AG09309 (cell line): ENCODE data around the gene ETV6.

Experiments
- DNase-seq: peaks from one replicate; pipeline ENCODE4 v3.0.0-alpha.2; 2010; ENCODE audit warnings: low read depth
- H3K4me3 ChIP-seq: 2 replicates; pipeline ENCODE4 v1.5.1; 2011; ENCODE audit warnings: mild to moderate bottlenecking, low read depth, low read length, moderate library complexity; ENCODE audit not compliant: control insufficient read depth
- CTCF ChIP-seq: IDR thresholded peaks from 2 replicates; pipeline ENCODE4 v1.5.1; 2011; ENCODE audit warnings: mild to moderate bottlenecking, low read depth, low read length, inconsistent platforms; ENCODE audit not compliant: insufficient read depth, control insufficient read depth; ENCODE audit errors: missing control alignments

The ETV6 gene

GRCh38 chr12:11656550-11656949 is 7.1 kb downstream of the ETV6 start:
- H3K4me3 ChIP-seq, result no peak overlapping the region
- no peak for DNase-seq
- TF ChIP-seq CTCF, result no peak

DNA sequence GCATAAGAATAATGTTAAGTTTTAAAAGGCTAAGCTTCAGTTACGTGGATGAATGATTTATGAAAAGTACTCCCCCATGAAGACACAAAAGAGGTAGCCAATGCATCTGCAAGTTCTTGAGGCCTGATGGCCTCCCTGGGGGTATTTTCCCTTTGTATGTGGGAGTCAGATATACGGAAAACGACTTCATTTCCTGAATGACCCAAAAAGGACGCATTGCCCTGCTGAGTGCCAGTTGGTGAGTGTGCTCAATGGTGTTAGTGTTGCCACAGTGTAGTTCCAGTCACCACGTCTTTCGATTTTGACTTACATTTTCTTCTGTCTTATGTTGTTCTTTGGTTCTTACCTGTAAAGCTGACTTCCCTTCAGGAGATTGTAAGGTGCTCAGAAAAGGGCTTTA is 8.0 kb downstream of the ETV6 start:
- no peak overlapping the region for H3K4me3 ChIP-seq
- TF ChIP-seq CTCF, result no peak
- no peak for DNase-seq

DNA sequence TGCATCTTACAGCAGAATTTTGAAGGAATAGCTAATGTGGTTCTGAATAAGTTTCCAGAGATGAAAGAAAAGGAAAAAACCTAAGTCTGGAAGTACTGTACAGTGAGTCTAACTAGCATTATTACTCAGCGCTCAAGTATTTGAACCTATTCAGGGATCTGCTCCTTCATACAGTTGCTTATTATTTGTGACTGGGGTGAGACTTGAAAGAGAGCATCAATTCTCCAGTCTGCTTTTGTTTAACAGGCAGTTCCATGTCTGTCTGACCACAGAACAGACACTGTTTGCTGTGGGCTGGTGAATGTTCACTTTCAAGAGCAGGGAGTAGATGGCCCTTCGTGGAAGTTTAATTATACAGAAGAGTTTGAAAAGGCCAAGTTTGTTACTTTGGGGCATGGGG is 9.3 kb downstream of the ETV6 start:
- peak; percentile 64 for DNase-seq
- TF ChIP-seq CTCF, result no peak
- H3K4me3 ChIP-seq, result no peak overlapping the region

GRCh38 chr12:11660624-11661023 is 11.2 kb downstream of the ETV6 start:
- no peak for DNase-seq
- no peak for TF ChIP-seq CTCF
- H3K4me3 ChIP-seq, result no peak overlapping the region

DNA sequence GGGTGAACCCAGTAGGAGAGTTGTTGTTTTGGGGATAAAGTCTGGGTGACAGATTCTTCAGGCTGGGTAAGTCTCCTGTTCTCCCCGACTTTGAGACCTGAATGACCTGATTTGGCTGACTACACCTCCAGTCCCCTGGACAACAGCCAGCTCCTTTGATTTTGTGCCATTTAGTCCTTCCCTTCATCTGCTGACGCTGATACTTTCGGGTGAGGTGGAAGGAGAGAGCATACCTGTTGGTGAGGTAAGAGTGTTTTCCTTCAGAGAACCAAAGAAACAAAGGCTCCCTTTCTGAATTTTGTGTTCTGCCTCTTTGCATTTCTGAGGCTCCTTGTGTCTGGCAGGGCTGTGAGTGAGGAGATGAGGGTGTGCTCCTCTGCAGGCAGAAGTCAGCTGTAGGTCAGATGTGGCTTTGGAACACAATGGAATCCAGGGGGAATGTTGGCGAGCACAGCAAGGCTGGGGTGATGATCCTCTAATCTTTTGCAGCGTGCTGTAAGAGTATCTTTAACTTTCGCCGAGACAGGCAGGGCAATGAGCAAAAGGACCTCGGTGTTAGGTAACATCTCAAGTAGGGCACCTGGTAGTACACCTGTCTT is 12.1 kb downstream of the ETV6 start:
- TF ChIP-seq CTCF, result no peak
- no peak for DNase-seq
- H3K4me3 ChIP-seq, result no peak overlapping the region

- no peak for TF ChIP-seq CTCF
- DNase-seq, result no peak
- H3K4me3 ChIP-seq, result no peak overlapping the region
Measured at GRCh38 chr12:11662369-11662768, 12.9 kb downstream of the ETV6 start.

- H3K4me3 ChIP-seq, result no peak overlapping the region
- DNase-seq, result no peak
- no peak for TF ChIP-seq CTCF
Measured at GRCh38 chr12:11663130-11663529, 13.7 kb downstream of the ETV6 start.
